ENCODE data around the gene UFL1. TPM values are rescaled to one million over a fixed set of nuclear protein-coding genes. Genes with fewer than 3 reads are reported as not detected.

Gene UFL1
- total and polyA plus RNA-seq, 2 of the 8 experiments (the other 6 are each of a cell fraction or from before 2014, with no cell fraction given), result 2.2 to 10.2 TPM

- Histone ChIP-seq H2AFZ (ENCODE audit: low read length) (no peak overlapping the region), H3K4me2 (ENCODE audit: insufficient read depth in 1 of 2, low read depth in 2 of 2, low read length in 2 of 2) (no peak overlapping the region), H4K20me1 (replicated peaks in 1 of 2; ENCODE audit: control insufficient read depth in 1 of 2, insufficient read depth in 2 of 2, low read length in 2 of 2) (peaks cover 0 to 1% of the 10 kb centered on the region in 2 experiments), H4K8ac (ENCODE audit: extremely low read depth, insufficient read depth, low read length) (no peak overlapping the region), H3K9ac (replicated peaks in 1 of 4; ENCODE audit: extremely low read depth in 1 of 4, low read depth in 3 of 4, low read length in 3 of 4) (no peak overlapping the region), H4K5ac (ENCODE audit: insufficient read length, low read depth, low read length) (no peak overlapping the region), H3K27ac (ENCODE audit: low read depth, low read length) (no peak overlapping the region), H3K79me1 (ENCODE audit: low read depth, low read length) (no peaks in the 10 kb centered on the region), H3K14ac (ENCODE audit: insufficient read length) (no peak overlapping the region), H3K36me3 (ENCODE audit: control insufficient read depth in 2 of 4, insufficient read depth in 4 of 4, low read length in 3 of 4) (peaks cover 0 to 21% (median under 1%) of the 10 kb centered on the region in 4 experiments; a peak in 4 of 8 replicates), H2BK120ac (replicated peaks; ENCODE audit: low read depth, low read length) (no peak overlapping the region), H3K23me2 (ENCODE audit: low read depth, low read length) (no peaks in the 10 kb centered on the region), H3K56ac (replicated peaks; ENCODE audit: insufficient read length, low read depth, low read length) (no peak overlapping the region), H2BK15ac (ENCODE audit: low read length) (no peak overlapping the region), H2BK5ac (ENCODE audit: low read depth, low read length) (no peak overlapping the region), H4K91ac (replicated peaks; ENCODE audit: insufficient read length, low read length) (no peak overlapping the region), H3K79me2 (ENCODE audit: control insufficient read depth in 1 of 2, insufficient read depth in 2 of 2, low read length in 2 of 2) (no peaks in the 10 kb centered on the region), H3K4me1 (replicated peaks in 1 of 4; ENCODE audit: control insufficient read depth in 3 of 4, insufficient read depth in 4 of 4, low read length in 3 of 4) (no peaks in the 10 kb centered on the region), H3K18ac (ENCODE audit: extremely low read depth, low read length) (no peak overlapping the region), H2BK12ac (ENCODE audit: low read depth, low read length) (no peak overlapping the region), H3K4me3 (ENCODE audit: extremely low read depth in 1 of 4, insufficient read depth in 2 of 4, low read depth in 3 of 4, low read length in 4 of 4) (no peak overlapping the region), H3K23ac (ENCODE audit: insufficient read length) (no peak overlapping the region), H3K27me3 (replicated peaks in 1 of 4; ENCODE audit: control insufficient read depth in 3 of 4, extremely low read depth in 1 of 4, insufficient read depth in 3 of 4, low read length in 3 of 4) (no peaks in the 10 kb centered on the region), H2AK5ac (ENCODE audit: low read depth, low read length) (no peak overlapping the region), H2BK20ac (ENCODE audit: low read length) (no peak overlapping the region), H3K9me3 (ENCODE audit: insufficient read depth in 2 of 2, low read depth in 1 of 2, low read length in 1 of 2) (no peaks in the 10 kb centered on the region), H3K4ac (replicated peaks; ENCODE audit: insufficient read length, low read depth, low read length) (no peak overlapping the region)
- CTCF ChIA-PET (ENCODE audit: partially characterized antibody), result interaction anchor here (0.9 to 1.3 kb wide), 2 partner anchors 173 to 534 kb away, joined by 3 read pairs; no protein-coding TSS in a partner anchor
- no peak for FAIRE-seq
- no peak for DNase-seq (ENCODE audit: low read depth in 1 of 2, low spot score in 2 of 2)
- TF ChIP-seq JUN (IDR thresholded peaks at IDR 0.05; ENCODE audit: low read depth, low read length) (no peak), BACH1 (IDR thresholded peaks at IDR 0.05; ENCODE audit: low read length) (no peak), CREB1 (IDR thresholded peaks at IDR 0.05) (no peak), POU5F1 (IDR thresholded peaks at IDR 0.05; ENCODE audit: low read depth, low read length) (no peak), POLR2A (IDR thresholded peaks at IDR 0.05; ENCODE audit: control extremely low read depth in 1 of 2, low read depth in 2 of 2, low read length in 2 of 2) (no peak), GABPA (IDR thresholded peaks at IDR 0.05; ENCODE audit: borderline replicate concordance, insufficient read depth, low read length) (no peak), EGR1 (IDR thresholded peaks at IDR 0.05; ENCODE audit: borderline replicate concordance, low read depth, low read length) (no peak), RXRA (IDR thresholded peaks at IDR 0.05; ENCODE audit: insufficient read depth, low read depth, low read length) (no peak), BCL11A (IDR thresholded peaks at IDR 0.05; ENCODE audit: low read depth in 2 of 2, low read length in 2 of 2) (no peak), RAD21 (IDR thresholded peaks at IDR 0.05 in 1 of 2, conservative IDR thresholded peaks at IDR 0.05 in 1 of 2; ENCODE audit: low read depth in 2 of 2, low read length in 2 of 2) (peak; percentile 68 to 70)
- TF ChIP-seq, protein P1, sequence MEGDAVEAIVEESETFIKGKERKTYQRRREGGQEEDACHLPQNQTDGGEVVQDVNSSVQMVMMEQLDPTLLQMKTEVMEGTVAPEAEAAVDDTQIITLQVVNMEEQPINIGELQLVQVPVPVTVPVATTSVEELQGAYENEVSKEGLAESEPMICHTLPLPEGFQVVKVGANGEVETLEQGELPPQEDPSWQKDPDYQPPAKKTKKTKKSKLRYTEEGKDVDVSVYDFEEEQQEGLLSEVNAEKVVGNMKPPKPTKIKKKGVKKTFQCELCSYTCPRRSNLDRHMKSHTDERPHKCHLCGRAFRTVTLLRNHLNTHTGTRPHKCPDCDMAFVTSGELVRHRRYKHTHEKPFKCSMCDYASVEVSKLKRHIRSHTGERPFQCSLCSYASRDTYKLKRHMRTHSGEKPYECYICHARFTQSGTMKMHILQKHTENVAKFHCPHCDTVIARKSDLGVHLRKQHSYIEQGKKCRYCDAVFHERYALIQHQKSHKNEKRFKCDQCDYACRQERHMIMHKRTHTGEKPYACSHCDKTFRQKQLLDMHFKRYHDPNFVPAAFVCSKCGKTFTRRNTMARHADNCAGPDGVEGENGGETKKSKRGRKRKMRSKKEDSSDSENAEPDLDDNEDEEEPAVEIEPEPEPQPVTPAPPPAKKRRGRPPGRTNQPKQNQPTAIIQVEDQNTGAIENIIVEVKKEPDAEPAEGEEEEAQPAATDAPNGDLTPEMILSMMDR (IDR thresholded peaks at IDR 0.05; ENCODE audit: control extremely low read depth in 1 of 3, insufficient read depth in 1 of 3, low read depth in 1 of 3, low read length in 3 of 3), result peak in 2 of 3 experiments; percentile 32 to 45; a peak in 2 of 4 replicates
- POLR2A ChIA-PET (ENCODE audit: partially characterized antibody), result no interaction called here
Observed at GRCh38 chr6:96542702-96543101, 21.1 kb downstream of the UFL1 start.

Measured in H1 (cell line).